ENCODE measurements around the gene ABCG5.

GRCh38 chr2:43791035-43791765, 47.4 kb downstream of the ABCG5 start:
- TF ChIP-seq SP1 (IDR thresholded peaks at IDR 0.05), result no peak
- TF ChIP-seq ARNT (IDR thresholded peaks at IDR 0.05), result no peak
- TF ChIP-seq SUZ12 (IDR thresholded peaks at IDR 0.05), result no peak
- no peak for TF ChIP-seq BHLHE40 (IDR thresholded peaks at IDR 0.05; ENCODE audit: borderline replicate concordance)
